GM18498 (cell line): ENCODE measurements around the gene C2orf92.
A peak's percentile ranks its signal among the peaks of the same experiment; 100 is the strongest.

Experiments
- ATAC-seq: cut with Tn5 transposase; IDR thresholded peaks from one replicate; pipeline ENCODE4 v1.9.1; 2021; ENCODE audit warnings: mild to moderate bottlenecking, moderate library complexity; ENCODE audit not compliant: unreplicated experiment

C2orf92 gene

GRCh38 chr2:97712693-97713295, 43.3 kb downstream of the C2orf92 start:
- no peak for ATAC-seq

GRCh38 chr2:97713296-97714083, 44.0 kb downstream of the C2orf92 start, which contains the start of gene ZAP70:
ZAP70 (plus strand) TSS chr2:97713576; CDS start chr2:97724037, 10,461 bp downstream.
- ATAC-seq = no peak

- ATAC-seq = no peak
Measured at GRCh38 chr2:97714084-97714949, 44.8 kb downstream of the C2orf92 start.

- ATAC-seq = no peak
Measured at GRCh38 chr2:97714950-97715652, 45.6 kb downstream of the C2orf92 start.

GRCh38 chr2:97715951-97716694, 46.6 kb downstream of the C2orf92 start:
- ATAC-seq = no peak

DNA sequence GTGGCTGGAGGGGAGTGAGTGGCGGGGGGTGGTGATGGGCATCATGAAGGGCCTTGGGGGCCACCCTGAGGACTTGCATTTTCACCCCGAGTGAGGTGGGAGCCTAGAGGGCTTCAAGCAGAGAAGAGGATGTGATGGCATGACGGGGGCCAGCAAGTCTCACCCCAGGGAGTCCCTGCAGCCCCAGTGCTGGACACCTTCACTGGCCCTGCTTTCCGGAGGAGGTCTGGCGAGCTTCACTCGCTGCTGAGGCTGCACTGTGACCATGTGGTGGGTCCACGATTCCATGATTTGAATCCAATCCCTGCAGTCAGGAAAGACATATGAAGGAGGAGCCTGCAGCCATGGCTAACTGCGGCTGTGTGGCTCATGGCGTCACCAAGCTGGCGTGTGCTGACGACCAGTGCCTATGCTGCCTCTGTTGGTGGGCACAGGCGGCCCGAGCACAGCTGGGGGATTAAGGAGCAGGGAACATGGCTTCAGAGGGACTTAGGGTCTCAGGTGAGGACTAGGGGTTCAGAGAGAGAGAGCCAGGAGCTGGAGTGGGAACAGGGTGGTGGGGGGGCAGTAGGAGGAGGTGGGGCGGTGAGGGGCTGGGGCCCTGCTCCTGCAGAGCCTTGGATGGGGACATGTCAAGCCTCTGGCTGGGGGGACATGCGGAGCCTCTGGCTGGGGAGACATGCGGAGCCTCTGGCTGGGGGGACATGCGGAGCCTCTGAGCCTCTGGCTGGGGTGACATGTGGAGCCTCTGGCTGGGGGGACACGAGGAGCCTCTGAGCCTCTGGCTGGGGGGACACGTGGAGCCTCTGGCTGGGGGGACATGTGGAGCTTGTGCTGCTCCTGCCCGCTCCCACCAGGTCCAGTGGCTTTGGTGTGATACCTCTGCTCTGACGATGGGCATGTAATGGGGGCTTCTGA, 47.4 kb downstream of the C2orf92 start:
- ATAC-seq = no peak

DNA sequence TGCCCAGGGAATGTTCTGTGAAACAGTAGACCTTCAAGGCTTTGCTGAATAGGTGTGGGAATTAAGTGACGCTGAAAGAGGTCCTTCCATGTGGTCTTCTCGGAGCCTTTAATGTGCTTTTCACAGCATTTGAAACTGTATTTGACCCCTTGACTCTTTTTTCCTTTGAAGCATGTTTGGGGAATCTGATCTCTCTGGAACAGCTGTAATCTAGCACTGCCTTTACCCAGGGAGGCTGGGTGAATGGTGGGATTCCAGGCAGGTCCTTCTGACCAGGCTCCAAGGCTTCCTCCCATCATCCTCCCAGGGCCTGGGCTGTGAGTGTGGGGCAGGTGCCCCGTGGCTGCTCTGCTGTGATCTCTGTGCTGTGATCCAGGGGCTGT, 48.1 kb downstream of the C2orf92 start:
- ATAC-seq = no peak

DNA sequence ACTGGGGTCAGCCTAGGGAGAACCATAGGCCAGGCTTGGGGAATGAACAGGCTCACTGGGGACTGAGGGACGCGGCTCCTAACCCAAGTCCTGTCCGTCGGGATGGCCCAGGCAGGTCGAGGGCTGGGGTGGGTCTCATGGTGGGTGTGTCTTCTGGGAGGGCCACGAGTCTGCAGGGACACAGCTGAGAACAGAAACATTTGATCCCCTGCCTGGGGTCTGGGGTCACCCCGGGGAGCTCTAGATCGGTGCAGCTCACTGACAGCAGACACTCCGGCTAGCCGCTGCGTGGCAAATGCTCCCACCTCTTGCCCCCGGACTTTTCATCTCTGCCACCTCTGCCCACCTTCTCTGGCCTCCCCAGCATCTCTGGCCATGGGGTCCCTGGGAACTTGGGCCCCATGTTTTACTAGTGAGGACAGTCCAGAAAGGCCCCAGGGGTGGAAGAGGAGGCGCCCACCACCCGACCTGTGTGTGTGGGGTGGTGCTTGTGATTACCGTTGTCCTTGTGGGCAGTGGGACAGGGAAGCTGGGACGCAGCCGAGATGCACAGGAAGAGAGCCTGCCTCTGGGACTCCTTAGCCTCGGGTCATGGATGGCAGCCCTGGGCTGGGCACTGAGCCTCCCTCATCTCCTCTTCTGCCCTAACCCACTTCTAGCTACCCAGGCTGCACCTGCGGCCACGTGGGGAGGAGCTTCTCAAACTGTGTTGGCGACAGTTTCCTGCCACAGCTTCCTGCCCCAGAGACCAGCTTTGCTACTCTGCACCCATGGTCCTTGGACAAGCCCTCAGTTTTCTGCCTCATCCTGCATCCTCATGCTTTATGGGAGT, 48.8 kb downstream of the C2orf92 start:
- peak; percentile 63 for ATAC-seq

GRCh38 chr2:97718942-97719341, 49.4 kb downstream of the C2orf92 start:
- ATAC-seq = no peak

DNA sequence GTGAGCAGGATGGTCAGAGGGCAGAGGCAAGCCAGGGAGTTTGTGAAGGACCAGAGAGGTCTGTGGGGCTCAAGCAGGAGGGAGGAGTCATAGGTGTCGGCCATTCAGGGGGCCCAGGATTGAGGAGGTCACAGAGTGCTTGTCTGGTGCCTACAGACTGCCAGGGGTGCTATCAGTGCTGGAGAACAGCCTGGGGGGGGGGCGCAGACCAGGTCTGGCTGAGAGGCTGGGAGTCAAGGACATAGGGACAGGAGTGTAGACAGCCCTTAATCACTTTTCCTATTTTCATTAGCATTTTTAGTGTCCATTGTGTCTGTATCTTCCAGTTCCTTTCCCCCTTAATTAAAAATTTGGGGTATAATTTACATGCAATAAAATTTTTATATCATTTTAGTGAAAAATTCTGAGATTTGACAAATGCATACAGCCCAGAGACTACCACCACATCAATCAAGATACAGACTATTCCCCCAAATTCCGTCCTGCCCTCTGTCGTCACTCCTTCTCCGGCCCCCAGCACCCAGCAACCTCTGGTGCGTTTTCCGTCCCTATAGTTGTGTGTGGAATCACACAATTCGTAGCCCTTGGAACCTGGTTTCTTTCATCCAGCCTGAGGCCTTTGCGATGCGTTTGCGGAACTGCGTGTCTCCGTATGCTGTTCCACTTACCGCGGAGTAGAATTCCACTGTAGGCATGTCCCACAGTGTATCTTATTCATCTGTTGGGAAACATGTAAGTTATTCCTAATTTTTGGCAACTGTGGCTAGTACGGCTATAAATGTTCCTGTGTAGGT, 50.0 kb downstream of the C2orf92 start:
- no peak for ATAC-seq

DNA sequence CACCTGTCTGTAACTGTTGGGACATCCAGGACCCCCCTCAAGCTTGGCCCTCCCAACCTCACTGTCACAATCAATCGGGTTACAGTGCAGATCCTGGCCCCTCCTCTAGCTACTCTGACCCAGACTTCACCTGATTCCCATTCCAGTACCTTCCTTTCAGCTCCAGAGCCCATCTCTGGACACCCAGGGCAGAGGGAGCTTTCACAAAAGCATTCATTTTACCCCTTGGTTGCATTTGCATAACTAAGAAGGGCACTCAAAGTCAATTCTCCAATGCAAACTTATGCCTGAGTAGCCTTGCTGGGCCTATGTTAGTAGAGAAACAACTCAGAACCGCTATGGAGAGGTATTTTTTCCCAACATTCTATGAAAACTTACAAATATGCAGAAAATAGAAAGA, 51.2 kb downstream of the C2orf92 start:
- no peak for ATAC-seq

DNA sequence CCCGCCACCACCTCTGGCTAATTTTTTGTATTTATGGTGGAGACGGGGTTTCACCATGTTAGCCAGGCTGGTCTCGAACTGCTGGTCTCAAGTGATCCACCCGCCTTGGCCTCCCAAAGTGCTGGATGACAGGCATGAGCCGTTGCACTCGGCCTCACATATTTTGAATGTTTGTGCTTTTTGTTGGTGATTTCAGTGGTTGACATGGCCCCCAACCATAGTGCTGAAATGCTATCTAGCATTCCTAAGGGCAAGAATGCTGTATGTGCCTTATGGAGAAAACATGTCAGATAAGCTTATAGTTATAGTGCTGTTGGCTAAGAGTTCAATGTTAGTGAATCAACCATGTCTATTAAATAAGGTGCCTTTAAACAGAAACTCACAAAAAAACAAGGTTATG, 52.7 kb downstream of the C2orf92 start:
- no peak for ATAC-seq

GRCh38 chr2:97723156-97724072, 53.9 kb downstream of the C2orf92 start:
- no peak for ATAC-seq

GRCh38 chr2:97724073-97724410, 54.5 kb downstream of the C2orf92 start:
- ATAC-seq = no peak

GRCh38 chr2:97724501-97724900, 55.0 kb downstream of the C2orf92 start:
- ATAC-seq = no peak

DNA sequence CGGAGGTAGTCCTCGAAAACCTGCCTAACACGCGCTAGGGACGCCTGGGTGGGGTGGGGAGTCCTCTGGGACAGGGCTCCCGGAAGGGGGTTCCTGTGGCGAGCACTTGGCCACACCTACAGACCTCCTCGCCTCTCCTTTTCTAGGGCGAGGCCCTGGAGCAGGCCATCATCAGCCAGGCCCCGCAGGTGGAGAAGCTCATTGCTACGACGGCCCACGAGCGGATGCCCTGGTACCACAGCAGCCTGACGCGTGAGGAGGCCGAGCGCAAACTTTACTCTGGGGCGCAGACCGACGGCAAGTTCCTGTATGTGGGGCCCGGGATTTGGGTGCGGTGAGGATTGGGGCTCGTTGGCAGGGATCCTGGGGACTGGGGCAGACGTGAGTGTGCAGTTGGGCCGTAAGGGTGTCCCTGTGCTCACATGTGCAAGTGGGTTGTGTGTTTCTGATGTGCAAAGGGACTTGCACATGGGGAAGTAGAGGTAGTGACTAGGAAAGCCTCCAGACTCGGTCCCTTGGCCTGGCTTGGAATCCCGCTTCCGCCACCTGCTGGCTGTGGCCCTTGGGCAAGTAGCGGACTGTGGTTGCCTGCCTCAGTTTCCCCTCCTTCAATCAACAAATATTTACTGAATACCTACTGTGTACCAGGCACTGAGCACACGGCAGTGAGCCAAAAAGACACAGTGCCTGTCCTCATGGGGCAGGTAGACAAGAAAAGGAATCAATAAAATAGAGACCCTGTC, 55.6 kb downstream of the C2orf92 start:
- ATAC-seq = no peak
